ENCODE data around the gene ELANE. TPM values are rescaled to one million over a fixed set of nuclear protein-coding genes. Genes with fewer than 3 reads are reported as not detected.

Gene ELANE
- total RNA-seq, 1 experiment from 2014 or later: not detected

- Mint-ChIP-seq H3K36me3 (ENCODE audit: insufficient read depth, unreplicated experiment) (peaks cover 36% of the 10 kb centered on the region), H3K27me3 (ENCODE audit: insufficient read depth, unreplicated experiment) (no peaks in the 10 kb centered on the region), H3K27ac (ENCODE audit: unreplicated experiment) (no peak overlapping the region), H3K4me1 (ENCODE audit: low read depth, unreplicated experiment) (no peaks in the 10 kb centered on the region), H3K9me3 (ENCODE audit: unreplicated experiment) (no peaks in the 10 kb centered on the region), H3K4me3 (ENCODE audit: unreplicated experiment) (no peak overlapping the region)
- CTCF ChIA-PET: no interaction called here
- Histone ChIP-seq H3K36me3 (ENCODE audit: control insufficient read depth, insufficient read depth, low read length) (no peaks in the 10 kb centered on the region), H3K4me1 (no peaks in the 10 kb centered on the region), H3K4me3 (ENCODE audit: low read depth, low read length) (no peak overlapping the region), H3K9me3 (no peaks in the 10 kb centered on the region), H3K27me3 (replicated peaks; ENCODE audit: control insufficient read depth, insufficient read depth, low read length) (no peaks in the 10 kb centered on the region)
- no peak for DNase-seq
- TF ChIP-seq CTCF (IDR thresholded peaks at IDR 0.05; ENCODE audit: insufficient read depth in 1 of 2, low read depth in 1 of 2, low read length in 1 of 2, severe bottlenecking in 1 of 2, unreplicated experiment in 1 of 2): no peak
- BruUV-seq (replicated peaks): no TSS peak
- POLR2A ChIA-PET: no interaction called here
- intact Hi-C loops (cut with micrococcal nuclease; ENCODE audit: unreplicated experiment): no loop called here
These were observed 47.9 kb downstream of the ELANE start for GRCh38 chr19:900043-900301.

DNA sequence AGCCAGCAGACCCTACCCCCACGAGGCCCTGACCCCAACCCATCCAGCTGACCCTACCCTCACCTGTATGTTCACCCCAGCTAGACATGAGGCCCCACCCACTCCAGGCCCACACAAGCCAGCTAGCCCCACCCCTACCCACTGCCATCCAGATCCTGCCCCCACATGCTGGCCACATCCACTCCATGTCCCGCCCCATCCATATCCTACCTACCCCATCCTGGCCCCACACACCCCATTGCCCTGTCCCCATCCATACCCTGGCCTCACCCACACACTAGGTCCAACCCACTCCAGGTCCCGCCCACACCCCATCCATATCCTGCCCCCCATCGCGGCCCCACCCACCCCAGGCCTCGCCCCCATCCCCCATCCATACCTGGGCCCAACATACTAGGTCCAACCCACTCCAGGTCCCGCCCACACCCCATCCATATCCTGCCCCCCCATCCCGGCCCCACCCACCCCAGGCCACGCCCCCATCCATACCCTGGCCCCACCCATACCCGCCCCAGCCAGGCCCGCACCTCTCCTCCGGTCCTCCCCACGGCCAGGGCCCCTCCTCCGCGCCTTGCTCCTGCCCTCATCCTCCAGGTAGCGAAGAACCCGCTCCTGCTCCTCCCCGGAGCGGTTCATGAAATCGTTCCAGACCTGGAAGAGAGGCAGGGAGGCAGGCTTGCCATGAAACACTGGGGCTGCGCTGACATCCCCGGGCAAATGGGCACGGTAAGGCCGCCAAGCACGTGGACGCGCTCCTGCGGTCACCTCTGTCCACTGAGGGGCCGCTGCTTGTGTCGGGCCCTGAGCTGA is 48.4 kb downstream of the ELANE start:
- Mint-ChIP-seq H3K4me3 (ENCODE audit: unreplicated experiment) (no peak overlapping the region), H3K36me3 (ENCODE audit: insufficient read depth, unreplicated experiment) (peaks cover 31% of the 10 kb centered on the region), H3K27me3 (ENCODE audit: insufficient read depth, unreplicated experiment) (no peaks in the 10 kb centered on the region), H3K27ac (ENCODE audit: unreplicated experiment) (no peak overlapping the region), H3K9me3 (ENCODE audit: unreplicated experiment) (no peaks in the 10 kb centered on the region), H3K4me1 (ENCODE audit: low read depth, unreplicated experiment) (no peaks in the 10 kb centered on the region)
- Histone ChIP-seq H3K27me3 (replicated peaks; ENCODE audit: control insufficient read depth, insufficient read depth, low read length) (no peaks in the 10 kb centered on the region), H3K4me1 (no peaks in the 10 kb centered on the region), H3K36me3 (ENCODE audit: control insufficient read depth, insufficient read depth, low read length) (no peaks in the 10 kb centered on the region), H3K4me3 (ENCODE audit: low read depth, low read length) (no peak overlapping the region), H3K9me3 (no peaks in the 10 kb centered on the region)
- no TSS peak for BruUV-seq (replicated peaks)
- intact Hi-C loops (cut with micrococcal nuclease; ENCODE audit: unreplicated experiment): no loop called here
- DNase-seq: no peak
- TF ChIP-seq CTCF (IDR thresholded peaks at IDR 0.05; ENCODE audit: insufficient read depth in 1 of 2, low read depth in 1 of 2, low read length in 1 of 2, severe bottlenecking in 1 of 2, unreplicated experiment in 1 of 2): no peak
- CTCF ChIA-PET: no interaction called here
- POLR2A ChIA-PET: no interaction called here

- Histone ChIP-seq H3K27me3 (replicated peaks; ENCODE audit: control insufficient read depth, insufficient read depth, low read length) (no peaks in the 10 kb centered on the region), H3K4me3 (ENCODE audit: low read depth, low read length) (no peak overlapping the region), H3K4me1 (no peaks in the 10 kb centered on the region), H3K9me3 (no peaks in the 10 kb centered on the region), H3K36me3 (ENCODE audit: control insufficient read depth, insufficient read depth, low read length) (no peaks in the 10 kb centered on the region)
- intact Hi-C loops (cut with micrococcal nuclease; ENCODE audit: unreplicated experiment): no loop called here
- no peak for DNase-seq
- Mint-ChIP-seq H3K4me1 (ENCODE audit: low read depth, unreplicated experiment) (no peaks in the 10 kb centered on the region), H3K4me3 (ENCODE audit: unreplicated experiment) (no peak overlapping the region), H3K9me3 (ENCODE audit: unreplicated experiment) (no peaks in the 10 kb centered on the region), H3K36me3 (ENCODE audit: insufficient read depth, unreplicated experiment) (peaks cover 28% of the 10 kb centered on the region), H3K27ac (ENCODE audit: unreplicated experiment) (no peak overlapping the region), H3K27me3 (ENCODE audit: insufficient read depth, unreplicated experiment) (no peaks in the 10 kb centered on the region)
- CTCF ChIA-PET: no interaction called here
- BruUV-seq (replicated peaks): no TSS peak
- POLR2A ChIA-PET: no interaction called here
- TF ChIP-seq CTCF (IDR thresholded peaks at IDR 0.05; ENCODE audit: insufficient read depth in 1 of 2, low read depth in 1 of 2, low read length in 1 of 2, severe bottlenecking in 1 of 2, unreplicated experiment in 1 of 2): no peak
These were observed 49.4 kb downstream of the ELANE start for GRCh38 chr19:901216-902092.

Measured in Caco-2 (cell line).